ENCODE results near the gene TM2D3. TPM values are rescaled to one million over a fixed set of nuclear protein-coding genes. Genes with fewer than 3 reads are reported as not detected.

Gene TM2D3
- total RNA-seq, 4 donors from 2014 or later = 32.6 to 47.3 (median 46.2) TPM

DNA sequence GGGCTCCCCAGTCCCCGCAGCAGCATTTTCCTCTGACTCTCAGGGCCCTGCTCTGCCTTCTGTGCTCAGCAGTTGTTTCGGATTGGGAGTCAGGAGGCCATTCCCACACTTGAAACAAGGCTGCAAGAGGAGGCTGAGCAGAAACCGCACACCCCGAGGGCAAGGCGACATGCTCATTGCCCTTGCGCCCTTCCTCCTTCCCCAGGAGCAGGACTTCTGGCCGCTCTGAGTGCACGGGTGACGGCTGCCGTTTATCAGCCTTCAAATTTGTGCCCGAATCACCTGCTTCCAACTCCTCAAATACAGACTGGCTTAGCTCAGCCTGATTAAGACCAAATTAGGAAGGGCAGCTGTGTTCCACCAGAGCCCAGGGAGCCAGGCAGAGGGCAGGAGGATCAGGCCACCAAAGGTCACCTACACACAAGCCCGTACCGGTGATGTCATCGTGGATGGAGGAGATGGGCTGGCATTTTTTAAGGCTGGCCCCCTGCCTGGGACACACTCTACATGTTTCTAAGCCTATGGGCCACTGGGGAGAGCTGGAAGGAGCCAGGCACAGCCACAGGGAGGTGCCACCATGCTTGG is 38.1 kb downstream of the TM2D3 start:
- TF ChIP-seq, protein P1, sequence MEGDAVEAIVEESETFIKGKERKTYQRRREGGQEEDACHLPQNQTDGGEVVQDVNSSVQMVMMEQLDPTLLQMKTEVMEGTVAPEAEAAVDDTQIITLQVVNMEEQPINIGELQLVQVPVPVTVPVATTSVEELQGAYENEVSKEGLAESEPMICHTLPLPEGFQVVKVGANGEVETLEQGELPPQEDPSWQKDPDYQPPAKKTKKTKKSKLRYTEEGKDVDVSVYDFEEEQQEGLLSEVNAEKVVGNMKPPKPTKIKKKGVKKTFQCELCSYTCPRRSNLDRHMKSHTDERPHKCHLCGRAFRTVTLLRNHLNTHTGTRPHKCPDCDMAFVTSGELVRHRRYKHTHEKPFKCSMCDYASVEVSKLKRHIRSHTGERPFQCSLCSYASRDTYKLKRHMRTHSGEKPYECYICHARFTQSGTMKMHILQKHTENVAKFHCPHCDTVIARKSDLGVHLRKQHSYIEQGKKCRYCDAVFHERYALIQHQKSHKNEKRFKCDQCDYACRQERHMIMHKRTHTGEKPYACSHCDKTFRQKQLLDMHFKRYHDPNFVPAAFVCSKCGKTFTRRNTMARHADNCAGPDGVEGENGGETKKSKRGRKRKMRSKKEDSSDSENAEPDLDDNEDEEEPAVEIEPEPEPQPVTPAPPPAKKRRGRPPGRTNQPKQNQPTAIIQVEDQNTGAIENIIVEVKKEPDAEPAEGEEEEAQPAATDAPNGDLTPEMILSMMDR (IDR thresholded peaks at IDR 0.05) = no peak
- no peak for ATAC-seq (ENCODE audit: low FRiP score)

DNA sequence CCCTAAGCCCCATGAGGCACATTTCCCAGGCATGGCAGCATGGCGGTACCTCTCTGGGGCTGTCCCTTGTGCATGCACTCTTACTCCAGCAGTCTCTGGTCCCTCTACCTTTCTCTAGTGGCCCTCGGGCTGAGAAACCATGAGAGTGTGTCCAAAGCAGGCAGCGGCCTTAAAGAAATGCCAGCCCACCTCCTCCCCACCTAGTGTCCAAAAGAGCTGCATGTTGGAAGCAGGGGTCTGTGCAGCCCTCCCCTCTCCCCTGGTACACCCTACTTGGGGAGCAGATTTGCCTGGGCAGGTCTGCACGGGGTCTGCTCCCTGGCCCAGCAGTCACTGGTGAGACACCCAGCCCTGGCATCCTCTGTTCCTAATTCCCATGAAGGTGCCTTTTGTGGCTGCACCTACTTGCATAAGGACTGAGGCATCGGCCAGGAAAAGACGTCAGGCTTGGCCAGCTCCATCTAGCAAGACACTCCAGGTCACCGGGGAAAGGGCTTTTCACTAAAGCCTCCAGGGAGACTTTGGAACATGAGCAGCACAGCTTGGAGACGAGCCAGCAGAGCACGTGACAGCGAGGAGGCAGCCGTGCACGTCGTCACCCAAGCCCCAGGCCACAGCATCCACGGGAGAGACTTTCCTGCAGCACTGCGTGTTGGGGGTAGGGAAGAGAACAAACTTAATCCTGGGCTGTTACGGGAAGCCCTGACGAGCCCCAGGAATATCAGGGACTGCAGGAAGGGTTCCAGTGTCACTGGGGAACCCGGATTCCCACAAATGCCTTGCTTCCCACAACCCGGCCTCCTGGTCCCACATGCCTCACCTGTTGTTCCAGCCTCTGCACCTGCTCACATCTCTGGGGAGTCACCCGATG is 38.8 kb downstream of the TM2D3 start:
- TF ChIP-seq, protein P1 (IDR thresholded peaks at IDR 0.05) = no peak
- DNase-seq (ENCODE audit: low spot score) = no peak
- ATAC-seq (ENCODE audit: low FRiP score) = no peak

More for the DNA sequence above, 38.1 kb downstream of the TM2D3 start:
- no peak for DNase-seq (ENCODE audit: low spot score)

DNA sequence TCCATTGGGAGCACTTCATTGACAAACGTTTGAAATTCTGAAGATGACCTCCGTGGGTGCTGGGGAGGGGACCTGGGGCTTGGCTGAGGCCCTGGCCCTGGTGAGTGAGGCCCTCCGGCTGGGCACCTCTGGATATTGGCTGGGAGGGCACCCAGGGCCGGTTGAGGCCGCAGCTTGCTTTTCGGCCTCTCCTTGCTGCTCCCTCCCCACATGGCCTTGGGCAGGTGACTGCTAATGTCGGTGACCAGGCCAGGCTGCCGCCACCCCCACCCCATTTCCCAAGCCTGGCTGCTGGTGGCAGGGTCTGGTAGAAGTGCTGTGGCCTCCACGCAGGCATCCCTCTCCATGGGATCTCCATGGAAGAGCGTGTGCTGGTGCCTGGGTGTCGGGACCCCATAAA is 39.5 kb downstream of the TM2D3 start:
- TF ChIP-seq, protein P1 (IDR thresholded peaks at IDR 0.05) = no peak
- ATAC-seq (ENCODE audit: low FRiP score) (no peak), DNase-seq (ENCODE audit: low spot score) (no peak)

DNA sequence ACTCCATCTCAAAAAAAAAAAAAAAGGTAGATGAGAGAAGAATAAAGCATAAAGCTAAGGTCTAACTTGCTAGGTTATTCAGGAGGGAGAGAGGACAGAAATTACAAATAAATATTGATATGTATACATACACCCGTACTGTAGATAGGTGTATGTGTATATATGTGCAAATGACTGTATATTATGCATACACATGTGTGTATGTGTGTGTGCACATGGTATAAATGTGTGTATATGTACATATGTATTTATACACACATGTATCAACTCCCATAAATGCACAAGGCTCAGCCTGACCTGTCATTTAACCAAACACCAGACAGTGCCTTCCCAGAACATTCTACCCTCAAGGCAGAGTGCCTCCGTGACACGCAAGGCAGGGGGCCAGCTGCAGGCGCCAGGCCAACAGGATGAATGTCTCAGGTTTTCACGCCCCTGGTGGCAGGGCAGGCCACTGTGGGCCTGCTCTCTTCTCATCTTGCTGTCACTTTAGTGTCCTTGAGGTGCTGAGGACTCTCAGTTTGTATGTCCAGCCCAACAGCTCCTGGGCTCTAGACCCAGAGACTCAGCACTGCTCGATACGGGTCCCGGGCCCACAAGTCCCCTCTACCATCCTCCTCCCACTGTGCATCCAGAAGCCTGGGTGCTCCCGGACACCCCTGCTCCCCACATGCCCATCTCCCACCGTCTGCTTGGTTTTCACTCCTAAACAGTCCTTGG is 40.4 kb downstream of the TM2D3 start:
- DNase-seq (ENCODE audit: low spot score) = no peak
- TF ChIP-seq, protein P1 (IDR thresholded peaks at IDR 0.05) = no peak
- ATAC-seq (ENCODE audit: low FRiP score) = no peak

DNA sequence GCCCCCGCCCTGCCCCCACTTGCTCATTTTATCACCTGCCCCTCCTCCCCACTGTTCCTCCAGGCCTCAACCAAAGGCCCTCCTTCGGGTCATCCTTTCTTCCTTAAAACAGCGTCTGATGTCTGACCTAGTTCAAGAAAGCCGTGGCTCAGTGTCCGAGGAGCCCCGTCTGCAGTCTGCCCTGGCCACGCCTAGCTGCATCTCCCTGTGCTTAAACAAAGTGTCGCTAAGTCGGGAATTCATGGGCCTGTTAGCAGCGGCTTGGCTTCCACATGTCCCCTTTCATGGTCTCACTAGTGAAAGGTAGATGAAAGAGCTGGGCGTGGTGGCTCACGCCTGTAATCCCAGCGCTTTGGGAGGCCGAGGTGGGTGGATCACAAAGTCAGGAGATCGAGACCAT is 41.2 kb downstream of the TM2D3 start:
- DNase-seq (ENCODE audit: low spot score) (no peak), ATAC-seq (ENCODE audit: low FRiP score) (no peak)
- TF ChIP-seq, protein P1 (IDR thresholded peaks at IDR 0.05) = no peak

DNA sequence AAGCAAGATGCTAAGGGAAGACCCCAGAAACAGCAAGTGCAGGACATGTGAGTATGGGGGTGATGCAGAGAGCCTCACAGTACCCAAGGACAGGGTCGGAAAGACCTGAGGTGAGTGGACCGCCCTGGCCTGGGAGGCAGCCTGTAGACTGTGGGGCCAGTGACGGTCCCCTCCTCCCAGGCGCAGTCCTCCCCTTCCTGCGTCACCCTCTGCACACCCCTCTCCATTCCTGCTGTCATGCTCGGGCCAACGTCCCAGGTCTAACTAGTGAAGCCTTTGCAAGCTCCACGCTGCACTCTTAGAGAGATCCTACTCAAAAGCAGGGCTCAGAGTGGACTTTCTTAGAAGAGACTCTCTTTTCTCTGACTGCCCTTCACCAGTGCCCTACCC is 41.6 kb downstream of the TM2D3 start:
- TF ChIP-seq, protein P1 (IDR thresholded peaks at IDR 0.05) = no peak
- DNase-seq (ENCODE audit: low spot score) (no peak), ATAC-seq (ENCODE audit: low FRiP score) (no peak)

Measured in omental fat pad (tissue), 4 donors.